GM19468 (cell line): ENCODE measurements around the gene SVIL.

Source experiments
- ATAC-seq: cut with Tn5 transposase; IDR thresholded peaks from one replicate; pipeline ENCODE4 v1.9.1; 2021; ENCODE audit warnings: mild to moderate bottlenecking, moderate library complexity, moderate number of reproducible peaks; ENCODE audit not compliant: unreplicated experiment; ENCODE audit errors: extremely low read depth

The SVIL gene

GRCh38 chr10:29651767-29652166 lies 17.0 kb upstream of the SVIL start:
- no peak for ATAC-seq

DNA sequence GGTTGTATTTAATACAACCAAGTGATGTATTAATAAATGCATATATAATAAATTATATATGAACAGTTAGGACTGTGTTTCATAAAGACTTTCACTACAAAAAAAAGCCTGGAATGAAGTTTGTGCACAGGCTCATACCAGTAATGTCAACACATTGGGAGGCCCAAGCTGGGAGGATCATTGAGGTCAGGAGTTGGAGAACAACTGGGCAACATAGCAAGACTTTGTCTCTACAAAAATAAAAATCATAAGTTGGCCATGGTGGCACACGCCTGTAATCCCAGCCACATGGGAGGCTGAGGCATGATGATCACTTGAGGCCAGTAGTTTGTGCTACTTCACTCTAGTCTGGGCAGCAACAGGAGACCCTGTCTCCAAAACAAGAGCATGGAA lies 15.8 kb upstream of the SVIL start:
- no peak for ATAC-seq

GRCh38 chr10:29649561-29650551 lies 15.1 kb upstream of the SVIL start:
- no peak for ATAC-seq

DNA sequence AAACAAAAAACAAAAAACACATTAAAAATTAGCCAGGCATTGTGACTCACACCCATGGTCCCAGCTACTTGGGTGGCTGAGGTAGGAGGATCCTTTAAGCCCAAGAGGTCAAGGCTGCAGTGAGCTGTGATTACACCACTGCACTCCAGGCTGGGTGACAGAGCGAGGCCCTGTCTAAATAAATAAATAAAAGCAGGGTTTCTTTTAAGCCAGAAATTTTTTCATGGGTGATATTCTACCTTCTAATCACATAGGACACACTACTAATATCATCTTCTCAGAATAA lies 14.2 kb upstream of the SVIL start:
- no peak for ATAC-seq

DNA sequence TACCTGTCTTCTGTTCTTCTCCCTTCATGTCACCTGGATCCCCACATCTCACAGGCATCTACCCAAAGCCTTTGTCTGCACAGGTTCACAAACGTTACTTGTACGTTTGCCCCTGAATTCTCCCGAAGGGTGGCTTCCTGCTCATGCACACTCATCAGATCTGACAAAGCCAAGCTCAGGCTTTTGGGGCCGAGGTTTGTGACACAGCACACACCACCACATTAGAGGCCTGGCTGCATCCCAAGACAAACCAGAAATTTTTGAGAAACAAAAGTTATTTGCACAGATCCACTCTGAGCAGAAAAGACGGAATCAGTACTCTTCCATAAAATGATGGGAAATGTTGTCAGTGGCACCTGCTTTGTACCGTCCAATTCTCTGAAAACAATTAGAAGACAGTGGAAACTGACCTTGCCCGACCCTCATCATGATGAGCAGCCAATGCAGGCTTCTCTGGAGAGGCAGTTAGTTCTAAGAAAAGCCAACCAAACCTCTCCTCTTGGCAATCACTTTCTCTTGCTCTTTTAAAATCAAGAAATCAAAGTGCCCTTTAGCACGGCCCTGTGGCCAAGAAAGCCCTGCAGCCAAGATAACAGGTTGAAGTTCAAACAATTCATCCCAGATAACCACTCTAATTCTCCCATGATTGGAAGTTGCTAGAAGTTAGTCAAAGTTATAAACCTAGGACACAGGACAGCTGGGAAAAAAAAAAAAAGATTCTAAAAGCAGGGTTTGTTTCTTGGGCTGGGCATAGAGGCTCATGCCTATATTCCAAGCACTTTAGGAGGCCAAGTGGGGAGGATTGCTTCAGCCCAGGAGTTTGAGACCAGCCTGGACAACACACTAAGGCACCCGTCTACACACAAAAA lies 13.6 kb upstream of the SVIL start:
- no peak for ATAC-seq

GRCh38 chr10:29647478-29647877 lies 12.7 kb upstream of the SVIL start:
- ATAC-seq = no peak

- no peak for ATAC-seq
Observed at GRCh38 chr10:29646960-29647461, 12.2 kb upstream of the SVIL start.

- ATAC-seq = no peak
Observed at GRCh38 chr10:29646238-29646902, 11.6 kb upstream of the SVIL start.

GRCh38 chr10:29643771-29644501 lies 9.2 kb upstream of the SVIL start:
- ATAC-seq = no peak

DNA sequence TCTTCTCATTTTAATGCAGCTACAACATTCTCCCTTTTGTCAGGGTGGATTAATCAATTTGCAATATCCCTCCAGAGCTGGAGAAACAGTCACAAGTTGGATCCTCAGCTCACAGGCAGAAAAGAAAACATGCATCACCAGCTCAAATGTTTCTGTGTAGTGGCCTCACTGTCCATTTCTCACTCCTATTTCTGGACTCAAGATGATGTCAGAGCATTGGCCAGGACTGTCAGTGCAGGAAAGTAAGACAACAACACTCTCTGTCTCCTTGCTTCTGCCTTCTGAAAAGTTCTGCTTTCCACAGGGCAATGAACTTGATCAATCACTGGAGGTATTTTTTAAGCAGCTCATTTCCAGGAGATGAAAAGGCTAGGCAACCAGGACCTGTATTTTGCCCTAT lies 8.2 kb upstream of the SVIL start:
- no peak for ATAC-seq

GRCh38 chr10:29637537-29637936 lies 2.8 kb upstream of the SVIL start:
- no peak for ATAC-seq

DNA sequence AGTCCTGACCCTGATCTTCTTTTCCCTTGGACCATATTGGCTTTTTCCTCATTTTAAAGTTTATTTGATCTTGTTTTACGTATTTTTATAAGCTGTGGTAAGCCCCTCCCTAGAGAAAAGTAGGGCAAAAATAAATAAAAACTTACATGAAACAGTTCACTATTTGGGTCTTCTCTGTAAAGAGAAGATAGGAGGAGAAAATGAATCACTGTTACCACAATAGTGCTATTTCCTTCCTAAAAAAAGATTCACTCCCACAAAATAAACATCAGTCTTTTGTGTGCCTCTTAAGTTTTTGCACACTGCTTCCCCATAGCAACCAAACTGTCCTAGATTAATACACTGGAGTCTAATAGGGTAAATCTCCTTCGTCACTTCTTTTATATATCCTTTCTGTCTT lies 1.4 kb upstream of the SVIL start:
- ATAC-seq = no peak

- ATAC-seq = peak; percentile 69
Observed at GRCh38 chr10:29635711-29636144, 957 bp upstream of the SVIL start.

- no peak for ATAC-seq
Observed at GRCh38 chr10:29634105-29634504, 666 bp downstream of the SVIL start.

DNA sequence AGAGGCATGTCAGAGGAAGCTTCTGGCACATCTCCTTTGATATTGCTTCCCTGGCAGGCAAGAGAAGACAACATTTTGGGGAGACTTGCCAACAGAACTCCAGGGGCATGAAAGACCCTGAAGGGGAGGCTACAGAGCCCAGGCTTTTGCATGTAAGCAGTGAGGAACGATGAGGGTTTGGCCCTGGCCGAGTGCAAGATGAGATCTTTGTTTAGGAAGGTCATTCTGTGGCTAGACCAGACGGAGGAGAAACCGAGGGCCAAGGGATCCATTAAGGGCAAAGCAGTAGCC lies 3.8 kb downstream of the SVIL start:
- no peak for ATAC-seq

GRCh38 chr10:29630205-29631048 lies 4.3 kb downstream of the SVIL start:
- no peak for ATAC-seq

DNA sequence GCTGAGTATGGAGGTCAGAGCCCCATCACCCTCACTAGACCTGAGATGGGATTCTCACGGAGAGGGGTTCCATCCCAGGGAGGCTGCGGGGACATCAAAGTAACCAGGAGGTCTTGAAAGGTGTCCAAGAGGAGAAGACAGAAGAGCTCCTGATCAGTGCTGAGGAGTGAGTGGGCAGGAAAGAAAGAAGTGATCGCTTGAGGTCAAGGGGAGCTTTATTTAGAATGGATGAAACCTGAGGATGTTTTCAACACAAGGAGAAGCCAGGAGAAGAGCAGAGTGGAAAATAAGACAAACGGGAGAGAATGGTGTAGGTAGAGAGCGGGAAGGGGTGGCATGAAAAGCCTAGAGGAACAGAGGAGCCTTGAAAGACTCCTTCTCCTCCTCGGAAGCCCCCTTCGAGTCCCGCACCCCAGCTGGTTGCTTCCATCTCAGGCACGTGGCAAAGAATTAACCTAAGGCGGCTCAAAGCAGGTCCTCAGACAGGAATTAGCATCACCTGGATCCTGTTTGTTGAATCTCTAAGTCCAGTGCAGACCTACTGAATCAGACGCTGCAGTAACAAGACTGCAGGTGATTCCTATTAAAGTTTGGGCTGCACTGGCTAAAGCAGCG lies 5.8 kb downstream of the SVIL start:
- no peak for ATAC-seq

DNA sequence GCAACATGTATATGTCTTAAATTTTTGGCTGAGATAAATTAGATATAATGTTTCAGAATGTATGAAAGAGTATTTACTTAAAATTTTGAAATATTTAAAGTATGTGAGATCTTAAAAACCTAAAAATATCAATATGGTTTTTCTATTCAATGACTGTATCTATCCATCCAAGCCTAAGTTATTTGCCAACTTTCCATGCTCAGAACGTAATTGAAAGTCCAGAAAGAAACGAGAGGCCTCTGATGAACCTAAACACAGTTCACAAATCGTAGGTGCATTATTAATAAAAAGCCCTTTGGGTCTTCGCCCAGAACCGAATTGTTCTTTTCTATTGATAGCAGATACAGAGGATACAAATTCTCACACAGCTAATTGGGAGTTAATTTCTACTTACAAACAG lies 6.5 kb downstream of the SVIL start:
- no peak for ATAC-seq
